Neural progenitor cell (in vitro differentiated cells): ENCODE data around the gene BMP3. TPM values are rescaled to one million over a fixed set of nuclear protein-coding genes. Genes with fewer than 3 reads are reported as not detected.

Experiments
- DNase-seq: peaks from one replicate; pipeline ENCODE4 v3.0.0-alpha.2; 2016; ENCODE audit warnings: low spot score
- H2AFZ ChIP-seq: fragments of 200-600 bp; sonication (generic); replicated peaks from 2 replicates; pipeline ENCODE4 v1.6.1; 2016; ENCODE audit warnings: antibody characterized with exemption
- H3F3A ChIP-seq: fragments of 200-600 bp; sonication (generic); 2 replicates; pipeline ENCODE4 v1.6.1; 2016; ENCODE audit warnings: antibody characterized with exemption, low read depth
- H3K27ac ChIP-seq: fragments of 200-600 bp; sonication (generic); 2 replicates; pipeline ENCODE4 v1.5.1; 2016; ENCODE audit warnings: mild to moderate bottlenecking
- H3K27me3 ChIP-seq: fragments of 200-600 bp; sonication (generic); 2 replicates; pipeline ENCODE4 v1.6.1; 2016; ENCODE audit warnings: mild to moderate bottlenecking, moderate library complexity
- H3K36me3 ChIP-seq: fragments of 200-600 bp; sonication (generic); 2 replicates; pipeline ENCODE4 v1.5.1; 2016
- H3K4me1 ChIP-seq: fragments of 200-600 bp; sonication (generic); 2 replicates; pipeline ENCODE4 v1.6.1; 2016; ENCODE audit warnings: mixed run types
- H3K4me2 ChIP-seq: fragments of 200-600 bp; sonication (generic); 2 replicates; pipeline ENCODE4 v1.6.1; 2016
- H3K4me3 ChIP-seq: fragments of 200-600 bp; sonication (generic); 2 replicates; pipeline ENCODE4 v1.5.1; 2016
- H3K79me2 ChIP-seq: fragments of 200-600 bp; sonication (generic); 2 replicates; pipeline ENCODE4 v1.6.1; 2016; ENCODE audit warnings: low read depth
- H3K9ac ChIP-seq: fragments of 200-600 bp; sonication (generic); 2 replicates; pipeline ENCODE4 v1.6.1; 2016
- H3K9me3 ChIP-seq: fragments of 200-600 bp; sonication (generic); 2 replicates; pipeline ENCODE4 v1.5.1; 2016; ENCODE audit warnings: low read depth
- H4K20me1 ChIP-seq: fragments of 200-600 bp; sonication (generic); 2 replicates; pipeline ENCODE4 v1.6.1; 2016; ENCODE audit warnings: low read depth
- H3K27ac Mint-ChIP-seq: 3 replicates; pipeline ENCODE4 v1.8.0; 2021; ENCODE audit warnings: mixed read lengths
- H3K27me3 Mint-ChIP-seq: 2 replicates; pipeline ENCODE4 v1.8.0; 2022; ENCODE audit warnings: low read depth, mild to moderate bottlenecking, inconsistent platforms, moderate library complexity, mixed read lengths; ENCODE audit not compliant: insufficient read depth
- H3K36me3 Mint-ChIP-seq: 3 replicates; pipeline ENCODE4 v1.8.0; 2021; ENCODE audit warnings: mixed read lengths
- H3K4me1 Mint-ChIP-seq: 3 replicates; pipeline ENCODE4 v1.8.0; 2021; ENCODE audit warnings: mixed read lengths
- H3K4me3 Mint-ChIP-seq: 3 replicates; pipeline ENCODE4 v1.8.0; 2021; ENCODE audit warnings: mild to moderate bottlenecking, moderate library complexity, mixed read lengths
- H3K9me3 Mint-ChIP-seq: 3 replicates; pipeline ENCODE4 v1.8.0; 2020; ENCODE audit warnings: mixed read lengths
- EZH2 ChIP-seq: fragments of 200-600 bp; sonication (generic); IDR thresholded peaks from 2 replicates; pipeline ENCODE4 v1.6.1; 2017; ENCODE audit warnings: antibody characterized with exemption, mild to moderate bottlenecking, moderate library complexity
- EZH2phosphoT487 ChIP-seq: fragments of 200-600 bp; sonication (generic); IDR thresholded peaks from 2 replicates; pipeline ENCODE4 v1.6.1; 2017; ENCODE audit warnings: antibody characterized with exemption
- total RNA-seq: library from RNA; depleted of rRNA; stranded (reverse); fragments of >200 nt; gene quantifications from 2 replicates; pipeline ENCODE4 v1.2.3, GENCODE V29; 2015; ENCODE audit warnings: low replicate concordance
- TF ChIP-seq, protein P1 (sequence below): fragments of 200-600 bp; sonication (generic); IDR thresholded peaks from 2 replicates; pipeline ENCODE4 v1.5.1; 2017; ENCODE audit warnings: antibody characterized with exemption, mild to moderate bottlenecking

Gene BMP3
- total RNA-seq, 1 donor from 2014 or later = not detected

DNA sequence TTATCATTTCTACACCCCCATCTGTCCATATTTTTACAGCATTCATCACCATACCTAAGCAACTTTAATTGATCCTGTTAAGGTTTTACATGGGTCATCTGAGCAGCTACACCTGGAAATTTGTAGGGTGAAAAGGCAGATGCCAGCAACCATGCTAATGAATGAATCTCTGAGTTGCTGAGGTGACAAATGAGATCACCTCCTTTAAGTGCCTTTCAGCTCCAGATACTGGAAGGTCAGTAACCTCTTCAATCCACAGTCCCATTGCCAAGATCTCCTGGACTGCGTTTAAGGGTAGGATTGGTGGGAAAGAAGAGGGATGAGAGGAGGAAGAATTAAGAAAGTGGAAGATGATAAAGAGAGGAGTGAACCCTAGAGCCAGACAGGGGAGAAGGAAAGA is 8.5 kb upstream of the BMP3 start:
- TF ChIP-seq EZH2phosphoT487 = no peak
- TF ChIP-seq, protein P1, sequence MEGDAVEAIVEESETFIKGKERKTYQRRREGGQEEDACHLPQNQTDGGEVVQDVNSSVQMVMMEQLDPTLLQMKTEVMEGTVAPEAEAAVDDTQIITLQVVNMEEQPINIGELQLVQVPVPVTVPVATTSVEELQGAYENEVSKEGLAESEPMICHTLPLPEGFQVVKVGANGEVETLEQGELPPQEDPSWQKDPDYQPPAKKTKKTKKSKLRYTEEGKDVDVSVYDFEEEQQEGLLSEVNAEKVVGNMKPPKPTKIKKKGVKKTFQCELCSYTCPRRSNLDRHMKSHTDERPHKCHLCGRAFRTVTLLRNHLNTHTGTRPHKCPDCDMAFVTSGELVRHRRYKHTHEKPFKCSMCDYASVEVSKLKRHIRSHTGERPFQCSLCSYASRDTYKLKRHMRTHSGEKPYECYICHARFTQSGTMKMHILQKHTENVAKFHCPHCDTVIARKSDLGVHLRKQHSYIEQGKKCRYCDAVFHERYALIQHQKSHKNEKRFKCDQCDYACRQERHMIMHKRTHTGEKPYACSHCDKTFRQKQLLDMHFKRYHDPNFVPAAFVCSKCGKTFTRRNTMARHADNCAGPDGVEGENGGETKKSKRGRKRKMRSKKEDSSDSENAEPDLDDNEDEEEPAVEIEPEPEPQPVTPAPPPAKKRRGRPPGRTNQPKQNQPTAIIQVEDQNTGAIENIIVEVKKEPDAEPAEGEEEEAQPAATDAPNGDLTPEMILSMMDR = no peak
- no peak for TF ChIP-seq EZH2
- Histone ChIP-seq H3K4me1 (no peaks in the 10 kb centered on the region), H3K27ac (no peak overlapping the region), H3F3A (no peaks in the 10 kb centered on the region), H3K4me2 (no peak overlapping the region), H3K4me3 (no peak overlapping the region), H3K36me3 (no peaks in the 10 kb centered on the region), H3K27me3 (peaks cover 32% of the 10 kb centered on the region), H3K9ac (no peak overlapping the region), H2AFZ (no peak overlapping the region), H3K79me2 (no peaks in the 10 kb centered on the region), H4K20me1 (no peaks in the 10 kb centered on the region), H3K9me3 (no peaks in the 10 kb centered on the region)
- DNase-seq = no peak
- no peaks in the 10 kb centered on the region for H3K36me3 Mint-ChIP-seq
- no peak overlapping the region for H3K27ac Mint-ChIP-seq
- H3K27me3 Mint-ChIP-seq = peaks cover 8% of the 10 kb centered on the region
- no peaks in the 10 kb centered on the region for H3K4me1 Mint-ChIP-seq
- no peak overlapping the region for H3K4me3 Mint-ChIP-seq
- no peaks in the 10 kb centered on the region for H3K9me3 Mint-ChIP-seq

DNA sequence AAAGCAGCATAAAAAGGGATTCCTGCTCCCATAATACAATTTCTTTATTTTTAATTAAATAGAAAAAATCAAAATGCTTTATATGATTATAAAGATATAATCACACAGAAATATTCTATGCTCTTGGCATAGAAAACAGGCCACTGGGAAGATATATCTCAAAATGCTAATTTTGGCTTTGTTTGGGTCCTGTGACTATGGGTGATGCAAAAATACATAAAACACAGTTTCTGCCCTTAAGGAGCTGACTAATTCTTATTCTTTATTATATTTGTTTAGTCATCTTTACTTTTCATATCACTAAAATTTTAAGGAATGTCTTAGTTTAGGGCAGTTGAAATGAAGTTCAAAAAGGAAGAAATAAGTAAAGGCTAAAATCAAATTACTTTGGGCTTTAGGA is 7.0 kb upstream of the BMP3 start:
- DNase-seq = no peak
- Histone ChIP-seq H3K36me3 (no peaks in the 10 kb centered on the region), H3K27me3 (peaks cover 47% of the 10 kb centered on the region), H3K4me1 (no peaks in the 10 kb centered on the region), H3K27ac (no peak overlapping the region), H3K9me3 (no peaks in the 10 kb centered on the region), H3K4me3 (no peak overlapping the region), H3K4me2 (no peak overlapping the region), H3F3A (no peaks in the 10 kb centered on the region), H3K79me2 (no peaks in the 10 kb centered on the region), H3K9ac (no peak overlapping the region), H2AFZ (no peak overlapping the region), H4K20me1 (no peaks in the 10 kb centered on the region)
- Mint-ChIP-seq H3K4me3 (no peak overlapping the region), H3K9me3 (no peaks in the 10 kb centered on the region), H3K27me3 (peaks cover 8% of the 10 kb centered on the region), H3K27ac (no peak overlapping the region), H3K4me1 (no peaks in the 10 kb centered on the region), H3K36me3 (no peaks in the 10 kb centered on the region)
- TF ChIP-seq EZH2 (no peak), EZH2phosphoT487 (no peak)
- TF ChIP-seq, protein P1 = no peak

DNA sequence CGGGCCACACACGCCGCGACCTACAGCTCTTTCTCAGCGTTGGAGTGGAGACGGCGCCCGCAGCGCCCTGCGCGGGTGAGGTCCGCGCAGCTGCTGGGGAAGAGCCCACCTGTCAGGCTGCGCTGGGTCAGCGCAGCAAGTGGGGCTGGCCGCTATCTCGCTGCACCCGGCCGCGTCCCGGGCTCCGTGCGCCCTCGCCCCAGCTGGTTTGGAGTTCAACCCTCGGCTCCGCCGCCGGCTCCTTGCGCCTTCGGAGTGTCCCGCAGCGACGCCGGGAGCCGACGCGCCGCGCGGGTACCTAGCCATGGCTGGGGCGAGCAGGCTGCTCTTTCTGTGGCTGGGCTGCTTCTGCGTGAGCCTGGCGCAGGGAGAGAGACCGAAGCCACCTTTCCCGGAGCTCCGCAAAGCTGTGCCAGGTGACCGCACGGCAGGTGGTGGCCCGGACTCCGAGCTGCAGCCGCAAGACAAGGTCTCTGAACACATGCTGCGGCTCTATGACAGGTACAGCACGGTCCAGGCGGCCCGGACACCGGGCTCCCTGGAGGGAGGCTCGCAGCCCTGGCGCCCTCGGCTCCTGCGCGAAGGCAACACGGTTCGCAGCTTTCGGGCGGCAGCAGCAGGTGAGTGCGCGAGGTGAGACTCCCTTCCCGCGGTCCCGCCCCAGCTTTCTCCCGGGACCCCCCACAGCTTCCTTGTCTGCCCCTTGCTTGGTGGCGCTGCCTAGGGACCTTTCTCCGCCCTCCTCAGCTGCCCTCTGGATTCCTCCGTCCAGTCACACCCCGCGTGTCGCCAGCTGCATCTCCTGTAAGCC is 678 bp downstream of the BMP3 start:
- H3K4me2 ChIP-seq = peak overlapping the region; percentile 99
- H4K20me1 ChIP-seq = peaks cover 13% of the 10 kb centered on the region
- H3K27ac ChIP-seq = no peak overlapping the region
- Mint-ChIP-seq H3K36me3 (no peaks in the 10 kb centered on the region), H3K27me3 (peaks cover 31% of the 10 kb centered on the region), H3K4me3 (peak overlapping the region; percentile 94), H3K27ac (no peak overlapping the region), H3K9me3 (no peaks in the 10 kb centered on the region), H3K4me1 (peaks cover 21% of the 10 kb centered on the region)
- DNase-seq = peak; percentile 64
- H3K9me3 ChIP-seq = no peaks in the 10 kb centered on the region
- H3K36me3 ChIP-seq = no peaks in the 10 kb centered on the region
- peaks cover 22% of the 10 kb centered on the region for H3K4me1 ChIP-seq
- peak overlapping the region; percentile 92 for H2AFZ ChIP-seq
- H3F3A ChIP-seq = peaks cover 16% of the 10 kb centered on the region
- H3K27me3 ChIP-seq = peaks cover 100% of the 10 kb centered on the region
- TF ChIP-seq EZH2phosphoT487 (peak; percentile 77), EZH2 (peak; percentile 85)
- TF ChIP-seq, protein P1 = no peak
- peak overlapping the region; percentile 70 for H3K4me3 ChIP-seq
- no peaks in the 10 kb centered on the region for H3K79me2 ChIP-seq
- no peak overlapping the region for H3K9ac ChIP-seq
